ENCODE data around the gene OCIAD2. TPM values are rescaled to one million over a fixed set of nuclear protein-coding genes. Genes with fewer than 3 reads are reported as not detected.
A peak's percentile ranks its signal among the peaks of the same experiment; 100 is the strongest.
"Not testable (repeated sequence)": the region's sequence is repeated elsewhere in the genome, so short reads cannot be mapped to it uniquely, and the experiment has no call there.

The OCIAD2 gene
- total RNA-seq, 2 donors from 2014 or later: 20.0 to 36.9 TPM

GRCh38 chr4:48862038-48862437 lies 44.5 kb downstream of the OCIAD2 start:
- ATAC-seq (no peak), DNase-seq (ENCODE audit: low spot score) (no peak)
- Mint-ChIP-seq H3K36me3 (peaks cover 15% of the 10 kb centered on the region), H3K4me3 (no peak overlapping the region), H3K9me3 (peaks cover 5% of the 10 kb centered on the region), H3K27ac (no peak overlapping the region), H3K27me3 (no peaks in the 10 kb centered on the region), H3K4me1 (ENCODE audit: low read depth in 2 of 2) (peaks cover 5 to 9% of the 10 kb centered on the region in 2 donors)

- peaks cover 15% of the 10 kb centered on the region for H3K36me3 Mint-ChIP-seq
- no peak overlapping the region for H3K4me3 Mint-ChIP-seq
- ATAC-seq: no peak
- peak overlapping the region in 1 of 2 donors; percentile 61 for H3K27ac Mint-ChIP-seq
- H3K27me3 Mint-ChIP-seq: no peaks in the 10 kb centered on the region
- H3K9me3 Mint-ChIP-seq: no peaks in the 10 kb centered on the region
- no peak for DNase-seq (ENCODE audit: low spot score)
- peaks cover 5 to 15% of the 10 kb centered on the region in 2 donors for H3K4me1 Mint-ChIP-seq (ENCODE audit: low read depth in 2 of 2)
These were observed 48.4 kb downstream of the OCIAD2 start for GRCh38 chr4:48858130-48858529.

GRCh38 chr4:48854982-48855381 lies 51.6 kb downstream of the OCIAD2 start:
- H3K27ac Mint-ChIP-seq: no peak overlapping the region
- no peak for ATAC-seq

GRCh38 chr4:48854395-48854683 lies 52.2 kb downstream of the OCIAD2 start:
- DNase-seq (ENCODE audit: low spot score): no peak
- Mint-ChIP-seq H3K27ac (no peak overlapping the region), H3K36me3 (peaks cover 12% of the 10 kb centered on the region), H3K4me1 (ENCODE audit: low read depth in 2 of 2) (peaks cover 11 to 31% of the 10 kb centered on the region in 2 donors), H3K27me3 (no peaks in the 10 kb centered on the region), H3K9me3 (no peaks in the 10 kb centered on the region), H3K4me3 (no peak overlapping the region)
- no peak for ATAC-seq

More at GRCh38 chr4:48854982-48855381, 51.6 kb downstream of the OCIAD2 start:
- DNase-seq (ENCODE audit: low spot score): no peak
- Mint-ChIP-seq H3K4me3 (no peak overlapping the region), H3K27me3 (no peaks in the 10 kb centered on the region), H3K36me3 (peaks cover 16% of the 10 kb centered on the region), H3K9me3 (no peaks in the 10 kb centered on the region), H3K4me1 (ENCODE audit: low read depth in 2 of 2) (peaks cover 11 to 31% of the 10 kb centered on the region in 2 donors)

- no peak overlapping the region for H3K27ac Mint-ChIP-seq
These were observed 52.8 kb downstream of the OCIAD2 start for GRCh38 chr4:48853604-48854394.

GRCh38 chr4:48851651-48852050 lies 54.9 kb downstream of the OCIAD2 start:
- ATAC-seq (peak; percentile 59 to 89), DNase-seq (ENCODE audit: low spot score) (no peak)
- Mint-ChIP-seq H3K4me1 (ENCODE audit: low read depth in 2 of 2) (peaks cover 12 to 28% of the 10 kb centered on the region in 2 donors), H3K27ac (peak overlapping the region; percentile 42 to 58), H3K36me3 (peaks cover 14% of the 10 kb centered on the region), H3K4me3 (peak overlapping the region; percentile 2), H3K9me3 (no peaks in the 10 kb centered on the region), H3K27me3 (no peaks in the 10 kb centered on the region)

More at GRCh38 chr4:48853604-48854394, 52.8 kb downstream of the OCIAD2 start:
- H3K27me3 Mint-ChIP-seq: no peaks in the 10 kb centered on the region
- H3K4me1 Mint-ChIP-seq (ENCODE audit: low read depth in 2 of 2): peaks cover 11 to 31% of the 10 kb centered on the region in 2 donors
- DNase-seq (ENCODE audit: low spot score) (no peak), ATAC-seq (no peak)
- no peak overlapping the region for H3K4me3 Mint-ChIP-seq
- peaks cover 11% of the 10 kb centered on the region for H3K36me3 Mint-ChIP-seq
- no peaks in the 10 kb centered on the region for H3K9me3 Mint-ChIP-seq

GRCh38 chr4:48848799-48849198 lies 57.8 kb downstream of the OCIAD2 start:
- not testable (repeated sequence) for H3K27ac Mint-ChIP-seq; H3K9me3 Mint-ChIP-seq; H3K27me3 Mint-ChIP-seq; DNase-seq (ENCODE audit: low spot score); ATAC-seq; H3K4me3 Mint-ChIP-seq
- Mint-ChIP-seq H3K4me1 (ENCODE audit: low read depth in 2 of 2) (peaks cover 16 to 27% of the 10 kb centered on the region in 2 donors), H3K36me3 (peaks cover 24% of the 10 kb centered on the region)

GRCh38 chr4:48844843-48845242 lies 61.7 kb downstream of the OCIAD2 start:
- ATAC-seq (no peak), DNase-seq (ENCODE audit: low spot score) (no peak)
- no peak overlapping the region for H3K27ac Mint-ChIP-seq
- peaks cover 26% of the 10 kb centered on the region for H3K36me3 Mint-ChIP-seq
- H3K4me3 Mint-ChIP-seq: no peak overlapping the region
- no peaks in the 10 kb centered on the region for H3K27me3 Mint-ChIP-seq
- peaks cover 13 to 15% of the 10 kb centered on the region in 2 donors for H3K4me1 Mint-ChIP-seq (ENCODE audit: low read depth in 2 of 2)
- H3K9me3 Mint-ChIP-seq: no peaks in the 10 kb centered on the region

GRCh38 chr4:48841045-48841827 lies 65.3 kb downstream of the OCIAD2 start:
- peaks cover 13 to 14% of the 10 kb centered on the region in 2 donors for H3K4me1 Mint-ChIP-seq (ENCODE audit: low read depth in 2 of 2)
- H3K36me3 Mint-ChIP-seq: peaks cover 28% of the 10 kb centered on the region

GRCh38 chr4:48836658-48837057 lies 69.9 kb downstream of the OCIAD2 start:
- no peak overlapping the region for H3K4me3 Mint-ChIP-seq
- H3K36me3 Mint-ChIP-seq: peaks cover 17% of the 10 kb centered on the region
- no peak overlapping the region for H3K27ac Mint-ChIP-seq
- ATAC-seq (no peak), DNase-seq (ENCODE audit: low spot score) (no peak)
- no peaks in the 10 kb centered on the region for H3K9me3 Mint-ChIP-seq
- H3K27me3 Mint-ChIP-seq: no peaks in the 10 kb centered on the region
- H3K4me1 Mint-ChIP-seq (ENCODE audit: low read depth in 2 of 2): peaks cover 16 to 23% of the 10 kb centered on the region in 2 donors

More at GRCh38 chr4:48841045-48841827, 65.3 kb downstream of the OCIAD2 start:
- no peaks in the 10 kb centered on the region for H3K27me3 Mint-ChIP-seq
- H3K4me3 Mint-ChIP-seq: no peak overlapping the region
- no peak overlapping the region for H3K27ac Mint-ChIP-seq
- DNase-seq (ENCODE audit: low spot score): no peak
- ATAC-seq: no peak
- H3K9me3 Mint-ChIP-seq: no peaks in the 10 kb centered on the region

Other genes with a start within 250 kb of the OCIAD2 start
- 100 to 1,000 TPM in 1 of 2 donors, 10 to 100 TPM in 1; 99.0 to 113 TPM for gene FRYL, start 126.5 kb downstream of the OCIAD2 start, total RNA-seq
- gene OCIAD1, start 75.7 kb downstream of the OCIAD2 start, total RNA-seq: 100 to 1,000 TPM in 1 of 2 donors, 10 to 100 TPM in 1; 93.9 to 104 TPM
- not detected for gene CWH43, start 79.5 kb upstream of the OCIAD2 start, total RNA-seq